T-helper 2 cell treated with Interferon-gamma antibody and Interleukin-4, amounts not matched to agents 5 μg/mL and 100 μg/mL, for 36 hours (primary cell): ENCODE measurements around the gene BTF3L4.
"Not testable (repeated sequence)": the region's sequence is repeated elsewhere in the genome, so short reads cannot be mapped to it uniquely, and the experiment has no call there.

Source experiments
- DNase-seq: peaks from one replicate; pipeline ENCODE4 v3.0.0; 2021; ENCODE audit warnings: low spot score
- H3K27ac Mint-ChIP-seq: one replicate; pipeline ENCODE4 v1.8.0; 2021; ENCODE audit warnings: mild to moderate bottlenecking, mixed read lengths
- H3K27me3 Mint-ChIP-seq: one replicate; pipeline ENCODE4 v1.8.0; 2021; ENCODE audit warnings: low read depth, mixed read lengths
- H3K36me3 Mint-ChIP-seq: one replicate; pipeline ENCODE4 v1.8.0; 2021; ENCODE audit warnings: low read depth, mixed read lengths
- H3K4me1 Mint-ChIP-seq: one replicate; pipeline ENCODE4 v1.8.0; 2021; ENCODE audit warnings: low read depth, mixed read lengths
- H3K4me3 Mint-ChIP-seq: one replicate; pipeline ENCODE4 v1.8.0; 2022; ENCODE audit warnings: mild to moderate bottlenecking, moderate library complexity, mixed read lengths
- H3K9me3 Mint-ChIP-seq: one replicate; pipeline ENCODE4 v1.8.0; 2021; ENCODE audit warnings: mixed read lengths

The BTF3L4 gene

GRCh38 chr1:52063192-52063591, 7.1 kb downstream of the BTF3L4 start:
- no peak for DNase-seq
- Mint-ChIP-seq H3K27me3 (no peaks in the 10 kb centered on the region), H3K4me1 (peaks cover 20% of the 10 kb centered on the region), H3K9me3 (no peaks in the 10 kb centered on the region), H3K4me3 (no peak overlapping the region), H3K27ac (no peak overlapping the region), H3K36me3 (peaks cover 35% of the 10 kb centered on the region)

- Mint-ChIP-seq H3K4me1 (peaks cover 3% of the 10 kb centered on the region), H3K36me3 (peaks cover 24% of the 10 kb centered on the region), H3K27me3 (no peaks in the 10 kb centered on the region), H3K27ac (no peak overlapping the region), H3K9me3 (no peaks in the 10 kb centered on the region), H3K4me3 (no peak overlapping the region)
- DNase-seq: no peak
Measured at GRCh38 chr1:52070704-52071103, 14.6 kb downstream of the BTF3L4 start.

GRCh38 chr1:52072291-52072690, 16.2 kb downstream of the BTF3L4 start:
- H3K27ac Mint-ChIP-seq: no peak overlapping the region
- H3K27me3 Mint-ChIP-seq: no peaks in the 10 kb centered on the region
- no peak overlapping the region for H3K4me3 Mint-ChIP-seq
- H3K36me3 Mint-ChIP-seq: peaks cover 20% of the 10 kb centered on the region
- no peaks in the 10 kb centered on the region for H3K9me3 Mint-ChIP-seq
- no peak for DNase-seq
- no peaks in the 10 kb centered on the region for H3K4me1 Mint-ChIP-seq

- H3K4me1 Mint-ChIP-seq, H3K4me3 Mint-ChIP-seq, H3K9me3 Mint-ChIP-seq, DNase-seq, H3K27ac Mint-ChIP-seq, H3K27me3 Mint-ChIP-seq, H3K36me3 Mint-ChIP-seq: not testable (repeated sequence)
Measured at GRCh38 chr1:52077277-52077676, 21.2 kb downstream of the BTF3L4 start.

- Mint-ChIP-seq H3K4me3 (no peak overlapping the region), H3K9me3 (no peaks in the 10 kb centered on the region), H3K27me3 (no peaks in the 10 kb centered on the region), H3K4me1 (peaks cover 3% of the 10 kb centered on the region), H3K36me3 (peaks cover 4% of the 10 kb centered on the region), H3K27ac (no peak overlapping the region)
- no peak for DNase-seq
Measured at GRCh38 chr1:52080014-52080415, 23.9 kb downstream of the BTF3L4 start.

GRCh38 chr1:52087892-52088291, 31.8 kb downstream of the BTF3L4 start:
- H3K4me1 Mint-ChIP-seq, H3K27me3 Mint-ChIP-seq, DNase-seq, H3K27ac Mint-ChIP-seq, H3K4me3 Mint-ChIP-seq, H3K9me3 Mint-ChIP-seq: not testable (repeated sequence)
- peaks cover 33% of the 10 kb centered on the region for H3K36me3 Mint-ChIP-seq

GRCh38 chr1:52094300-52094699, 38.2 kb downstream of the BTF3L4 start:
- H3K27me3 Mint-ChIP-seq, DNase-seq, H3K9me3 Mint-ChIP-seq, H3K27ac Mint-ChIP-seq, H3K4me1 Mint-ChIP-seq, H3K4me3 Mint-ChIP-seq: not testable (repeated sequence)
- H3K36me3 Mint-ChIP-seq: peaks cover 15% of the 10 kb centered on the region

- DNase-seq: no peak
- Mint-ChIP-seq H3K27me3 (peaks cover 1% of the 10 kb centered on the region), H3K9me3 (no peaks in the 10 kb centered on the region), H3K36me3 (peaks cover 3% of the 10 kb centered on the region), H3K4me3 (no peak overlapping the region), H3K4me1 (no peaks in the 10 kb centered on the region), H3K27ac (no peak overlapping the region)
Measured at GRCh38 chr1:52096216-52096615, 40.1 kb downstream of the BTF3L4 start.

GRCh38 chr1:52098139-52098871, 42.2 kb downstream of the BTF3L4 start:
- Mint-ChIP-seq H3K4me3 (no peak overlapping the region), H3K4me1 (peaks cover 9% of the 10 kb centered on the region), H3K36me3 (no peaks in the 10 kb centered on the region), H3K9me3 (no peaks in the 10 kb centered on the region), H3K27ac (no peak overlapping the region), H3K27me3 (peaks cover 2% of the 10 kb centered on the region)
- no peak for DNase-seq

- Mint-ChIP-seq H3K27ac (no peak overlapping the region), H3K27me3 (peaks cover 2% of the 10 kb centered on the region), H3K36me3 (no peaks in the 10 kb centered on the region), H3K9me3 (no peaks in the 10 kb centered on the region), H3K4me3 (no peak overlapping the region), H3K4me1 (peaks cover 9% of the 10 kb centered on the region)
- no peak for DNase-seq
Measured at GRCh38 chr1:52102336-52103013, 46.4 kb downstream of the BTF3L4 start.

- DNase-seq: no peak
- Mint-ChIP-seq H3K4me1 (no peaks in the 10 kb centered on the region), H3K27ac (no peak overlapping the region)
Measured at GRCh38 chr1:52111492-52111891, 55.4 kb downstream of the BTF3L4 start.

GRCh38 chr1:52112489-52112888, 56.4 kb downstream of the BTF3L4 start:
- Mint-ChIP-seq H3K4me3 (no peak overlapping the region), H3K36me3 (no peaks in the 10 kb centered on the region), H3K27me3 (peaks cover 4% of the 10 kb centered on the region), H3K9me3 (no peaks in the 10 kb centered on the region), H3K4me1 (peaks cover 1% of the 10 kb centered on the region), H3K27ac (no peak overlapping the region)
- no peak for DNase-seq

More at GRCh38 chr1:52111492-52111891, 55.4 kb downstream of the BTF3L4 start:
- Mint-ChIP-seq H3K27me3 (peaks cover 4% of the 10 kb centered on the region), H3K9me3 (no peaks in the 10 kb centered on the region), H3K36me3 (no peaks in the 10 kb centered on the region), H3K4me3 (no peak overlapping the region)

GRCh38 chr1:52119301-52120079, 63.4 kb downstream of the BTF3L4 start:
- H3K36me3 Mint-ChIP-seq: no peaks in the 10 kb centered on the region
- no peak overlapping the region for H3K27ac Mint-ChIP-seq
- no peak overlapping the region for H3K4me3 Mint-ChIP-seq
- peaks cover 1% of the 10 kb centered on the region for H3K4me1 Mint-ChIP-seq
- DNase-seq: no peak
- peaks cover 4% of the 10 kb centered on the region for H3K27me3 Mint-ChIP-seq
- no peaks in the 10 kb centered on the region for H3K9me3 Mint-ChIP-seq

- peaks cover 18% of the 10 kb centered on the region for H3K27me3 Mint-ChIP-seq
- no peaks in the 10 kb centered on the region for H3K9me3 Mint-ChIP-seq
- H3K27ac Mint-ChIP-seq: no peak overlapping the region
- H3K36me3 Mint-ChIP-seq: no peaks in the 10 kb centered on the region
- peaks cover 1% of the 10 kb centered on the region for H3K4me1 Mint-ChIP-seq
- DNase-seq: no peak
- no peak overlapping the region for H3K4me3 Mint-ChIP-seq
Measured at GRCh38 chr1:52122384-52122783, 66.3 kb downstream of the BTF3L4 start.
